Measurements from ENCODE around the gene SMOC1.

The SMOC1 gene

DNA sequence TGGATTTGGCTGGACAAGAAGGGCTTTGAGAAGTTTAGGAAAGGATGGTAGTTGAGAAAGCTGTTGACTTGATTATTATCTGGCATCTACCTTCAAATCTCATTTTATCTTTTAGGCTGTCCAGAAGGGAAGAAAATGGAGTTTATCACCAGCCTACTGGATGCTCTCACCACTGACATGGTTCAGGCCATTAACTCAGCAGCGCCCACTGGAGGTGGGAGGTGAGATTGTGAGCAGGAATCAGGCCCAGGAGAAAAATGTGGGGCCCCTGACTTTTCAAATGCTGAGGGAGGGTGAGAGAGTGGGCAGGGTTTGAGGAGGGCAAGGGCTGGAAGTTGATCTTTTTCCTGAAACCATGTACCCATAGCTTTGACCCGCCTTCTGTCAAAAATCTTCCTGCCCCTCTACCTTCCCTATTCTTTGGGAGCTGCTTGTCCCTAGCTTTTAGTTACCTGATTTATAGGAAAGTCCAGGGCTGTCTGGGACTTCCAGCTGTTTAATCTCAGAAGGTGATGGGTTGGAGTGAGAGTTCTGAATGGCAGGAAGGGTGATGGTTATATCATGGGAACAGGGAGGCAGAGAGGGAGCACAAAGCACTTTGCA lies 134.2 kb downstream of the SMOC1 start:
- peak; percentile 7 for DNase-seq

GRCh38 chr14:70014406-70015095 lies 135.3 kb downstream of the SMOC1 start:
- no peak for DNase-seq

- no peak for DNase-seq
Observed at GRCh38 chr14:70018230-70018629, 139.0 kb downstream of the SMOC1 start.

DNA sequence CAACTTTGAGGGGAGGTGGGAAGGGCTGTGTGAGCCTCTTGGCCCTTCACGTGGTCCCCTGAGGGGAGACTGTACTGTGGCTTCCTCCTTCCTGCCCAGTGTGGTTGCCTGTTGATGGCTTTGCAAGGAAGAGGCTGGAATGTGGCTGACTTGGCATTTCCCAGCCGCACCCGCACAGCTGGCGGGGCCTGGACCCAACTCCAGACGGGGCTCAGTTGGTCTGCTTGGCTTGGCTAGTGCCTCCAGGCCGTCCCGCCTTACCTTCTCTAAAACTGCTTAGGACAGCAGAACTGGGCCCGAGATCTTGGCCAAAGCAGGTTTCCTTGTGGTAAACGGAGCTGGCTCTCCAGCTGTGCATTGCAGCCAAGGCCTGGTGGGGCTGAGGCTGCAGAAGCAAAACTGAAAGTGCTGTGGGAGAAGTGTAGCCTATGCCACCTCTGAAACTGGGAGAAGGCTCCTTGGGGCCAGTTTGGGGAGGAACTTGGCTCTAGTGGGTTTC lies 139.5 kb downstream of the SMOC1 start:
- DNase-seq, result no peak

- no peak for DNase-seq
Observed at GRCh38 chr14:70019695-70020094, 140.5 kb downstream of the SMOC1 start.

DNA sequence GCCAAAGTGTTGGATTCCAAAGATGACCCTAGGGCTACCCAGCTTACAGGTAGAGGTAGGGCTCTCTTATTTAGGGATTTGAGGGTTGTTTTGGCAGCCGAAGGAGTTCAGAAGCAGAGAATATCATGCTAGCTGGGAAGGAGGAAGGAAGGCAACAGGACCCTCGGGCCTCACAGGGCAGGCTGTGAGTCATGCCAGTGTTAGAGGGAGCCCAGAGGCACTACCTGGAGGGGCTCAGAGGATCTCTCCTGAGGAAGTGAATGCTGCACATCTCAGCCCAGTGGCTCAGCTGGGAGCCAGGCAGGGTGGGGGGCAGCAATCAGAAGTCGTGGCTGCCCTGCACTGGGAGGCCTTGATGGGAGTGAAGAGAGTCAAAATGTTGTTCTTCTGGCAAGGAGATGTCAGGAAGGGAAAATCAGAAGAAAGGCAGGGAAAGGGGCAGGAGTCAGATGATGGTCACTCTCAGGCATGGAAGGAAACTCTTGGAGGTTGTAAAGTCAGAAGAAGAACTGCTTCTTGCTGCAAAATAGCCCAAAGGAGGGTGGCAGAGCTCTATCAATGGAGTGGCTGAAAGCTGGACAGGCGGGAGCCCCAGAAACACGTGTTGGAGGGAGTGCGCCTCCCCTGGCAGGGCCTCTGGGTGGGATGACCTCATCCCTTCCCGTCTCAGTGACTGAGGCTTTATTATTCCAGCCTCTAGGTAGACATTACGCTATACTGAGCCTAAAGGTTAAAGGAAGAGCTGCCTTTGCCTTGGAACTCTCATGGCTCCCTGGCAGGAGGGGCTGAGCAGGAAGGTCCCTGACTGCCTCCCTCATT lies 141.3 kb downstream of the SMOC1 start:
- no peak for DNase-seq

GRCh38 chr14:70021548-70022220 lies 142.5 kb downstream of the SMOC1 start:
- DNase-seq, result no peak

- DNase-seq, result no peak
Observed at GRCh38 chr14:70022771-70023445, 143.7 kb downstream of the SMOC1 start.

GRCh38 chr14:70023871-70024270 lies 144.7 kb downstream of the SMOC1 start:
- DNase-seq, result no peak

DNA sequence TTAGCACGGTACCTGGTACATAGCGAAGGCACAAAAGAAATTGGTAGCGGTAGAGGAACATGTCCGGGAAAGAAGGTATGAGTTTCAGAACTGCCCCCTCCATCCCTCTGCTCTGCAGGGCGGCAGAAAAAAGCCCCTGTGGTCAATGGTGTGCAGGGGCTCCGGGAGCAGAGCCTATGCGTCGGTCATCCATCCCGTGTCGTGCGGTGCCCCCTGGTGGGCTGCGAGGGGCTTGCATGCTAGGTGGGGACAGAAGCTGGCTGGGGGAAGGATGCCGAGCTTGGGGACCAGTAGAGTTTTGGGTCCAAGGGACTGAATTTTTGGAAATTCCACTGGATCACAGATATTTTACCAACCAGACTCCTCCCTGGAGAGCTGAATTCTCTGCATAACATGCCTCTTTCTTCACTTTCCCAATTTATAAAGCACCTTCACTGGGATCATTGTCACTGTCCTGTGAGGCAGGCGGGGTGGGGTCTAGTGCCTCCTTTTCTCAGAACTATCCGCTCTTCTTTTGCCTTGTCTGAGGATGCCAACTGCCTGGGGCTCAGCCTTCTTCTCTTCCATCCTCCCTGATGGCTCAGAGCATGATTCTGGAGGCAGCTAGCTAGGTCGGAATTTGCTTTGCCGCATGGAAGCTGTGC lies 148.7 kb downstream of the SMOC1 start:
- DNase-seq, result peak; percentile 46

DNA sequence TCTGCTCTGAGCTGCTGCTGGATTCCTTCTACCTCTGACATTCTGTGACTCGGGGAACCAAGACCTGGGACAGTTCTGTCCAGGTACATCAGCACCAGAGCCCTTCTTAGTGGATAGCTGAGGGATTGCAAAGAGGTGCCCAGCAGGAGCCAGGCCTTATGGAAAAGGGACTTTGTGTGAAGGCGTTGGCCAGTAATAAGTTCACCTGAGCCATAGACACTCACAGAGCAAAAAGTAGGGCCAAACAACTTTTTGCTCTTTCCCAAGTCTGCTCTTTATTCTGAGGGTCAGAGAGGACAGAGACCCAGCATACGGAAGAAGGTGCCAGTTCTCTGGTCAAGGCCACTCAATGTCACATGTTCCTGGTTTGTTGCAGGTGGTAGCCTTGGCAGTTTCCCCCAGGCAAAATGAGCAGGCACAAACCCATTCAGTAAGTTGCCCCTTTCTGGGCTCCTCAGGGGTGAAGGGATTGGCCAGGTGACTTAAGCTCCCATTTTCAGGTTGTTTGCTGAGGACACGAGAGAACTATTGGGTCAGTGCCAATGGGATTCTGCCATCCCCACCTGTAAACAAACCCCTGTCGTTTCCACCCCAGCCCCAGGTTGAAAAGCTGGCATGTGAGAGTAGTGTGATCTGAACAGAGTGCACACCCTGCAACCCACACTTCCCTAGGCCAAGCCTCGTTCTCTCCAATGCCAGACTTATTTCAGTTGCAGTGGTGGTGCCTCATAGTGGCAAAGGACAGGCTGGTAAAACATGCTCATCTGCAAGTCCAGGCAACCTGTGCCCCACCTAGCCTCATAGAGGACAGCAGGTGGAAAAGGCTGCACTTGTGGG lies 150.3 kb downstream of the SMOC1 start:
- DNase-seq, result no peak

GRCh38 chr14:70032016-70032415 lies 152.8 kb downstream of the SMOC1 start:
- no peak for DNase-seq

GRCh38 chr14:70032447-70032846 lies 153.2 kb downstream of the SMOC1 start:
- no peak for DNase-seq

GRCh38 chr14:70033116-70033515 lies 153.9 kb downstream of the SMOC1 start:
- DNase-seq, result no peak

DNA sequence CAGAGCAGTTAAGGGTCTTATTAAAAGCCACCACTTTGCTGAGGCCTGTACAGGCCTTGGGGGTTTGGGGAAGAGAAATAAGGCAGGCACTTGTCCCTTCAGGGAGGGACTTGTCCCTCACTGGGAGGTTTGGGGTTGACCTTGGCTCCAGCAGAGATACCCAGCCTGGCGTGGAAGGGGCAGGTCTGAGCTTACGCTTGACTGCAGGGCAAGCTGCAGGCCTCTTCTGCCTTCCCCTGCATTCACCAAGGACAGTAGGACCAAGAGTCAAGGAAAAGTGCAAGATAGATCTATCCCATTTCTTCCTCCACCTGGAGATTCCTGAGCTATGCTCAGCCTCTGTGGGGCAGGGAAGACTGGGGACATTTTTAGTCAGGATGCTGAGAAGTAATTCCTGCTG lies 154.3 kb downstream of the SMOC1 start:
- no peak for DNase-seq

- DNase-seq, result no peak
Observed at GRCh38 chr14:70034257-70034656, 155.0 kb downstream of the SMOC1 start.

DNA sequence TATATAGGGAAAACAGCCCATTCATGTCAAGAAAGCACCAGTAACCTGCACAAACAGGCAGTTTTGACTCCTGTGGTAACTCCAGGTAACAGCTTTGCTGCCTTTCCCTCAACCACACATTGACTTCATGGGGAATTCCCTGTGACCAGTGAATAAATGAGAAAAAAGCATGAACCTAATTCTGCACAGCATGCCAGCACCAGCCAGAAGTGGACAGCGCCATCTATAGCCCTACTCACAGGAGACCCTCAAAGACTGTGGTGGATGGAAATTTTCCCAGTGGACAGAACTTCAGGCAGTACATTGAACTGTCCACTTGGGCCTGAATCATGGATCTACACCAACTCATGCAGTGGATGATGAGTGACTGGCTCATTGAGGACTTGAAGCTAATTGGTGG lies 157.4 kb downstream of the SMOC1 start:
- no peak for DNase-seq

- DNase-seq, result no peak
Observed at GRCh38 chr14:70043001-70043400, 163.8 kb downstream of the SMOC1 start.

DNA sequence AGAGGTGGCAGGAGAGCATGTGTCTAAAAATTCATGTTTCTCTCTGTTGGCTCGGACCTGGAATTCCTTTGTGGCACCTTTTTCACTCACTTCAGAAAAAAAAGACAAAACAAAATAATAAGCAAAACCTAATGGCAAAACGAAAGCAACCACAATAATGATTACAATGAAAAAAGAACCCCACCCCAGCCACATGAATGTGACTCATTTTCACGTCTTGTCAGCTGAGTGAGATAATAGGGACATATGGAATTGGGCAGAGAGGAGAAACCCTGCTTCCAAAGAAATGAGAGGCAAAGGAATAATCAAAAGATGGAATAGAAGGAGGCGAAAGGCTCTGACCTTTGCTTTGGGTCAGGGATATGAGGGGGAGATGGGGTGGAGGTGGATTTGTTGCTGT lies 166.1 kb downstream of the SMOC1 start:
- DNase-seq, result no peak

DNA sequence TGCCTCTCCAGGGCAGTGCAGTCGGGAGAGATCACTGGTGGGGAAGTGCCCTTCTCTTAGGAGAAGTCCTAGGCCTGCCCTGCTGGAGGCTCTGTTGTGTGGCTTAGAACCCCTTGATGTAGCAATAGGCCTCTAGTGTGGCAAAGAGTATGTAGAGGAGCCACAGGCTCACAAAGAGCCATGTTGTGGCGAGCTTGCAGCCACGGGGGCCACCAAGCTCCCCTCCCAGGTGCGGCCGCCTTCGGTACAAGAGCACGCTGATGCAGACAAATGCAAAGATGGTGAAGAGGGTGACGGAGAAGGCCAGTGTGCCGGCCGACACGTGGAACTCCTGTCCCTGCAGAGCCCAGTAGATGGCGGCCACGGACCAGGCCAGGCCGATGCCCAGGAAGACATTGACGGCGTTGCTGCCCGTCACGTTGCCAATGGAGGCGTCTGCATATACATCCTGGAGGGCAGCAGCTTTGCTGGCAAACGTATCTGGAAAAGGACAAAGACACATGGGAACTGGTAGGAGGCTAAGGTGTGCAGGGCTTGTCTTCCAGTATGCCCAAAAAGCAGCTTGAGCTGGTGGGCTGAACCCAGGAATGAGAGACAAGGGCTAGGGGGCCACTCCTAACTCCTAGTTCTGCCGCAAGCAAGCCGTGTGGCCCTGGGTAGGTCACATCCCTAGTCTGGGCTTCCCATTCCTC lies 166.8 kb downstream of the SMOC1 start:
- no peak for DNase-seq

Measured in CD4-positive, alpha-beta T cell treated with Interleukin-10 for 1 hour (primary cell).